Neuron (in vitro differentiated cells): ENCODE measurements around the gene CEBPA.

Experiments used
- H2AFZ ChIP-seq: one replicate; pipeline ENCODE4 v1.6.1; 2013; ENCODE audit warnings: low read depth, mild to moderate bottlenecking, inconsistent platforms, low read length, moderate library complexity
- H3K27me3 ChIP-seq: one replicate; pipeline ENCODE4 v1.6.1; 2013; ENCODE audit warnings: low read length; ENCODE audit not compliant: insufficient read depth
- H3K36me3 ChIP-seq: one replicate; pipeline ENCODE4 v1.6.1; 2013; ENCODE audit warnings: low read length; ENCODE audit not compliant: insufficient read depth
- H3K4me1 ChIP-seq: one replicate; pipeline ENCODE4 v1.6.1; 2013; ENCODE audit warnings: low read length; ENCODE audit not compliant: insufficient read depth
- H3K4me3 ChIP-seq: 2 replicates; pipeline ENCODE4 v1.5.1; 2013; ENCODE audit warnings: mild to moderate bottlenecking, low read length, moderate library complexity
- H3K9me3 ChIP-seq: one replicate; pipeline ENCODE4 v1.6.1; 2013; ENCODE audit warnings: low read length

Gene CEBPA

GRCh38 chr19:33285441-33285927 is 16.9 kb downstream of the CEBPA start:
- Histone ChIP-seq H3K4me1 (no peaks in the 10 kb centered on the region), H3K27me3 (peaks cover 14% of the 10 kb centered on the region), H3K36me3 (no peaks in the 10 kb centered on the region), H2AFZ (no peak overlapping the region), H3K9me3 (peaks cover 8% of the 10 kb centered on the region), H3K4me3 (no peak overlapping the region)

GRCh38 chr19:33284756-33285155 is 17.6 kb downstream of the CEBPA start:
- Histone ChIP-seq H3K4me1 (no peaks in the 10 kb centered on the region), H3K36me3 (no peaks in the 10 kb centered on the region), H3K27me3 (peaks cover 14% of the 10 kb centered on the region), H3K9me3 (peaks cover 6% of the 10 kb centered on the region), H3K4me3 (no peak overlapping the region), H2AFZ (no peak overlapping the region)

- Histone ChIP-seq H3K36me3 (no peaks in the 10 kb centered on the region), H3K4me1 (no peaks in the 10 kb centered on the region), H2AFZ (no peak overlapping the region), H3K9me3 (peaks cover 1% of the 10 kb centered on the region), H3K4me3 (no peak overlapping the region), H3K27me3 (peaks cover 14% of the 10 kb centered on the region)
Observed at GRCh38 chr19:33284146-33284643, 18.1 kb downstream of the CEBPA start.

DNA sequence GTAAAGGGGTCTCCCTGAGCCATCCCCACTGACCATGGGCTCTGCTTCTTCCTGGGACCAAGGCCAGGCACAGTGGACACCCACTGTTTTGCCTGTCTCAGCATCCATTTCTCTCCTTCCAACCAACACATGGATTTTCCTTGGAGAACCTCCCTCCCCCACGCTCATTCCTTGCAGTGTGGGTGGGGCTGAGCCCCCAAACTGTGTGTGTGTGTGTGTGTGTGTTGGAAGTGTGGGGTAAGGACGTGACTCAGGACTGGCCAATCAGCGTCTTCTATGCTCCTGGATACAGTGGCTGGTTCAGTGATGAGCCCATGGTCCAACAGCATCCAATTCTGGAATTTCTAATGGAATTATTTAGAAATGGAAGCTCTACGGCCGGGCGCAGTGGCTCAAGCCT is 18.7 kb downstream of the CEBPA start:
- Histone ChIP-seq H3K9me3 (no peaks in the 10 kb centered on the region), H3K27me3 (peaks cover 14% of the 10 kb centered on the region), H3K4me1 (no peaks in the 10 kb centered on the region), H3K4me3 (no peak overlapping the region), H3K36me3 (no peaks in the 10 kb centered on the region), H2AFZ (no peak overlapping the region)

- Histone ChIP-seq H3K4me1 (no peaks in the 10 kb centered on the region), H2AFZ (no peak overlapping the region), H3K36me3 (no peaks in the 10 kb centered on the region), H3K27me3 (peaks cover 14% of the 10 kb centered on the region), H3K9me3 (no peaks in the 10 kb centered on the region), H3K4me3 (no peak overlapping the region)
Observed at GRCh38 chr19:33282036-33282671, 20.2 kb downstream of the CEBPA start.

DNA sequence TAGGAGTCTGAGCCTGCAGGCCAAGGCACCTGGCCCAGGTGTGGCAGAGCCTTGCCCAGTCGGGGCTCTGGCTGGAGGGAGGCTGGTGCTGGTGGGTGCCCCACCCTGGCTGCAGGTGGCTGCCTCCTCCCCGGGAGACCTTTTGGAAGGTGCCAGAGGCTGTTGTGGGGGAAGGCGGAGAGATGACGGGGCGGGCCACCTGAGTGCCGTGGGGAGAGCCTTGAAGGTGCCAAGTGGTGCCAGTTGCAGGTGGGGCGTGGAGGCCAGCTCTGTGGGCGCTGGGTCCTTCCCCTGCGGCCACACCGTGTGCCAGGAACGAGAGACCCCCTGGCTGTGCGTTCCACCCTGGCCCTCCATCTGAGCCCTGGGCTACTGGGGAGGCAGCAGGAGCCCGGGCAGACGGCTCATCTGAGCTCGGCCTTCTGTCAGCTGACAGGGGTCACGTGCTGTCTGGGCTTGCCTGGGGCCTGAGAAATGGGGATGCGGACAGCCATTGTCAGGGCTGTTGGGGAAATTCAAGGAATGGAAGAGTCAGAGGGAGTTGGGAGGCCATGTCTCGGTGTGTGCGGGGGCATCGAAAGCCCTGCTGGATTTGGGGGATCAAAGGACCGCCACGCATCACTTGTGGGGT is 20.9 kb downstream of the CEBPA start:
- no peak overlapping the region for H2AFZ ChIP-seq
- no peaks in the 10 kb centered on the region for H3K36me3 ChIP-seq
- no peak overlapping the region for H3K4me3 ChIP-seq
- no peaks in the 10 kb centered on the region for H3K9me3 ChIP-seq
- peaks cover 14% of the 10 kb centered on the region for H3K27me3 ChIP-seq
- no peaks in the 10 kb centered on the region for H3K4me1 ChIP-seq

DNA sequence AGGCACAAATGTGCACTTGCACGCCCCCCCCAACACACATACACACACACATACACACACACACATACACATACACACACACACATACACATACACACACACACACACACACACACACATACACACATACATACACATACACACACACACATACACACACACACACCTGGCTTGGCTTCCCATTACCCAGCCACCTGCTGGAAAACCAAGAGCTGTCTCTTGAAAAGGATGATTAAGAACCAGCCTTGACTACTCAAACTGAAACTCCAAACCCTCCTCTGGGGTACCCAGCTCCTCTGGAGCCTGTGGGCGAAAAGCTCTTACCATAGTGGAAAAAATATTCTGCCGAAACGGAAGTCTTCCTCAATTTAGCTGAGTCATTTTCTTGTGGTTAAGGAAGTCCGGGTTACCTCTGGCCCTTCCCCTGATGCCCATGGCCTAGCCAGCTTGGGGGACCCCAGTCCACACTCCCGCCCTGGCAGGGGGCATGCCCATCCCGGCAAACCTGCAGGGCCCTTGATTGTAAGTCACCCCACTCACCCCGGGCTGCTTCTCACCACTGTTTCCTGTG is 21.9 kb downstream of the CEBPA start:
- Histone ChIP-seq H3K4me3 (no peak overlapping the region), H2AFZ (no peak overlapping the region), H3K36me3 (no peaks in the 10 kb centered on the region), H3K9me3 (no peaks in the 10 kb centered on the region), H3K4me1 (no peaks in the 10 kb centered on the region), H3K27me3 (peaks cover 11% of the 10 kb centered on the region)

- Histone ChIP-seq H3K9me3 (no peaks in the 10 kb centered on the region), H3K4me3 (no peak overlapping the region), H3K36me3 (no peaks in the 10 kb centered on the region), H3K4me1 (no peaks in the 10 kb centered on the region), H3K27me3 (peaks cover 7% of the 10 kb centered on the region), H2AFZ (no peak overlapping the region)
Observed at GRCh38 chr19:33279430-33280350, 22.6 kb downstream of the CEBPA start.

DNA sequence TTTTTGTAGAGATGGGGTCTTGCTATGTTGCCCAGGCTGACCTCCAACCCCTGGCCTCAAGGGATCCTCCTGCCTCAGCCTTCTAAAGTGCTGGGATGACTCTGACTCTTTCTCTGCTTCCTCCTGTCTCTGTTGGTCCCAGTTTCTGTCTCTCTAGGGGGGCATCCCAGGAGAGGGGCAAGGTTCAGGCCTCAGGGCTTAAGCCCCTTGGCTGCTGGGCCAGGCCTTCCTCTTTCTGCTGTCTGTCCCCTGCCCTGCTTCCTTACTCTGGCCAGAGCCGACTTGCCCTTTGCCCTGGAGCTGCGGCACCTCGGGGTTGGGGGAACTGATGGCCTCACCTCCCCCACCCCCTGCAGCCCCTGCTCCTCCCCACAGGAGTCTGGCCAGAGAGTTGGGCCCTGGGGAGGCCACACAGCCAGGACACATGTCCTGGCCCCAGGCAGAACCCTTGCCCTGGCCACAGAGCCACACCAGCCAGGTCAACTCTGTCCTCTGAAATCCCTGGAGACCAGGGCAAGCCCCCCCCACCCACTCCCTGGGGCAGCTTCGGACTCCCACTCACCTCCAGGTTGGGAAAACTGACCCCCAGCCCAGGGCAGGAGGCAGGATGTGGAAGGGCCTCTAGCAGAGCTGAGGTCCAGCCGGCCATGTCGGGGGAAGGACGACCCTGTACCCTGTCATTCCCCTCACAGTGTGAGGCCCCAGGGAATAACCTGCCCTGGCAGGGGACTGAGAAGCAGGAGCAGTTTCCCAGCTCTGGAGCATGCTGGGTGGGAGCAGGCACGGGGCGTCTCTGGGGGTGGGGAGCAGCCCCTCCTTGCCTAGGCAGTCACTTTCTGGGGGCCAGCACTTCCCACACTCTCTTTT is 23.7 kb downstream of the CEBPA start:
- H3K9me3 ChIP-seq = no peaks in the 10 kb centered on the region
- no peak overlapping the region for H3K4me3 ChIP-seq
- H3K36me3 ChIP-seq = no peaks in the 10 kb centered on the region
- H3K4me1 ChIP-seq = no peaks in the 10 kb centered on the region
- H3K27me3 ChIP-seq = peaks cover 3% of the 10 kb centered on the region
- no peak overlapping the region for H2AFZ ChIP-seq

DNA sequence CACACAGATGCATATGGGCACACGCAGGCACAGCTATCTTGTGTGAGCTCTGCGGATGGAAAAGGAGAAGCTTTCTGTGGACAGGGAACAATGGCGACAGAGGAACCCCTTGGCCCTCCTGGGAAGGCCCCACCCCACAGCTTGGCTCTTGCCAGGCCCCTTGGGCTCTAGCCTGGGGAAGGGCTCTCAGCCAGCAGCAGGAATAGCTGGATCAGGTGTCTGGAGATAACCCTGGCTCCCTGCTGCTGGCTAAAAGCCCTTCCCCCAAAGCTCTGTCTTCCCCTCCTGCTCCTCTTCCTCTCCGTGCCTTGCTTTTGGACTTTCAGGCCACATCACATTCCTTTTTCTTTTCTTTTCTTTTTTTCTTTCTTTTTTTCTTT is 24.3 kb downstream of the CEBPA start:
- Histone ChIP-seq H2AFZ (no peak overlapping the region), H3K4me1 (no peaks in the 10 kb centered on the region), H3K4me3 (no peak overlapping the region), H3K36me3 (no peaks in the 10 kb centered on the region), H3K9me3 (no peaks in the 10 kb centered on the region), H3K27me3 (peaks cover 3% of the 10 kb centered on the region)

DNA sequence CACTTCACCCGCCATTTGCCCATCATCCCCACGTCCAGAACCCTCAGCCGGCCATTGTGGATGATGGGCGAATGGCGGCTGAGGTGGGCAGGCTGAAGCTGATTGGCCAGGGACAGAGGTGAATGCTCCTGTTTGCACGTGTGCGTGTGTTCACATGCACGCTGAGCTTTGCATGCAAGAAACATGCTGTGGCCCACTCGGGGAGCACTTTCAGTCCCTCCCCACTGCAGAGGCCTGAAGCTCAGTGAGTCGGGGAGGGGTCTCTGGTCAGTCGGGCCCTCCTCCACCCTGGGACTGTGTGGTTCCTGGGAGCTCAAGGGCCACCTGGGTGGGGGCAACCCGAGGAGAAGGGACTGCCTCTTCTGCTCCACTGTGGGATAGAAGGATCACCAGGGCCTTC is 24.9 kb downstream of the CEBPA start:
- Histone ChIP-seq H2AFZ (no peak overlapping the region), H3K36me3 (no peaks in the 10 kb centered on the region), H3K4me1 (no peaks in the 10 kb centered on the region), H3K9me3 (no peaks in the 10 kb centered on the region), H3K27me3 (peaks cover 6% of the 10 kb centered on the region), H3K4me3 (no peak overlapping the region)

GRCh38 chr19:33275933-33276619 is 26.3 kb downstream of the CEBPA start:
- H2AFZ ChIP-seq = no peak overlapping the region
- H3K27me3 ChIP-seq = peaks cover 6% of the 10 kb centered on the region
- H3K4me1 ChIP-seq = no peaks in the 10 kb centered on the region
- no peaks in the 10 kb centered on the region for H3K9me3 ChIP-seq
- H3K36me3 ChIP-seq = no peaks in the 10 kb centered on the region
- H3K4me3 ChIP-seq = no peak overlapping the region
